ENCODE results near the gene FLVCR1.
A peak's percentile ranks its signal among the peaks of the same experiment; 100 is the strongest.
"Not testable (repeated sequence)": the region's sequence is repeated elsewhere in the genome, so short reads cannot be mapped to it uniquely, and the experiment has no call there.

The FLVCR1 gene

DNA sequence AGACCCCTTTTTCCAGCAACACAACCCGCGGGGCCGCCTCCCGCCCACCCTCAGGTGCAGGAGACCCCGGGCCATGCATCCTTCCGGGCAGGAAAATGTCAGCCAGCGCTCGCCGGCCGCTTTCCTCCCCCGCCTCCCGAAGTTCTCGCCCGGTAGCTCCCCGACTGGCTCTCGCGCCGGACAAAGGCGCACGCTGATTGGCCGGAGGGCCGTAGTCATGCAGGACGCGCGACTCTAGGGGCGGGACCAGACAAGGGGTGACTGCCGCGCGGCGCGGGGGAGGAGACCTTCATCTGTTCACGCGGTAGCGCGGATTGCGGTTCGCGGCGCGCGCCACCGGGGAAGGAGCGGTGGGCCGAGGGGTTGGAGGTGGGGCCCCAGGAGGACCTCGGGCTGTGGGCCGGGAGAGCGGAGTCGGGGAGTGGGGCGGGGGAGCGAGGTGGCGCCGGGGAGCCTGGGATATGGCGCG lies at the start of gene FLVCR1:
Gene FLVCR1, plus strand, starts transcription at position 284 of the 469 bp plus-strand sequence. Its CDS starts 178 bp downstream, at position 462.
- peak; percentile 70 to 89 for DNase-seq (ENCODE audit: low read depth in 2 of 2, low spot score in 1 of 2)

DNA sequence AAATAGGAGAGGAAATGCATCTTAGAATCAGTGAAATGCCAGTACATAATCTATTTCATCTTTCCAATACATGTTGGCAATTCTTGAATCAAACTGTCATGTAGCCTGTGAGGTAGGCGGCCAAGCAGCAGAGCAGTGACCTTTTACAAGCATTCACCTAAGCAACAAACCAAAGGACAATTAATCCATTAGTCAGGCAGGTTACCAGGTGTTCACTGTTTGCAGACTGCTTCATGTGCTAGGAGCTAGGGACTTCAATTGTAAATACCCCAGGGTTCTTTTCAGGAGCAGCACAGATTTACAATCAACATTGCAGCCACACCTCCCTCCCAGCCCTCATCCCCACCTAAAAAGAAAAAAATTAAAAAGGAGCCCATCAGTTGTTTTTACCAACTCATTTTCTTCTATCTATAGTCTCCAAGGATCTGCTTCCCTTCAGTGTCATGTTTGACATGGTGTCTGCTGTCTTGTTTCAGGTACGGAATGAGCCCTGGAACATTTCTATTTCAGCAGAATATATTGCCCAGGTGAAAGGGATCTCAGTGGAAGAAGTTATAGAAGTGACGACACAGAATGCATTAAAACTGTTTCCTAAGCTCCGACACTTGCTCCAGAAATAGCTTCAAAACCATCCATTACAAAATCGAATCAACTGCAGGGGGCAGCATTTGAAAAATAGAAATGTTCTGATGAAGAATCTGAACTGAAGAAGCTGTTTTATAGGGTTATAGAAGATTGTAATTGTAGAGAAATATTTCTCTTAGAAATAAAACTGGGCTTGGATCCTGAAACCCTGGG lies 43.3 kb upstream of the FLVCR1 start:
- DNase-seq (ENCODE audit: low read depth in 2 of 2, low spot score in 1 of 2), result no peak

DNA sequence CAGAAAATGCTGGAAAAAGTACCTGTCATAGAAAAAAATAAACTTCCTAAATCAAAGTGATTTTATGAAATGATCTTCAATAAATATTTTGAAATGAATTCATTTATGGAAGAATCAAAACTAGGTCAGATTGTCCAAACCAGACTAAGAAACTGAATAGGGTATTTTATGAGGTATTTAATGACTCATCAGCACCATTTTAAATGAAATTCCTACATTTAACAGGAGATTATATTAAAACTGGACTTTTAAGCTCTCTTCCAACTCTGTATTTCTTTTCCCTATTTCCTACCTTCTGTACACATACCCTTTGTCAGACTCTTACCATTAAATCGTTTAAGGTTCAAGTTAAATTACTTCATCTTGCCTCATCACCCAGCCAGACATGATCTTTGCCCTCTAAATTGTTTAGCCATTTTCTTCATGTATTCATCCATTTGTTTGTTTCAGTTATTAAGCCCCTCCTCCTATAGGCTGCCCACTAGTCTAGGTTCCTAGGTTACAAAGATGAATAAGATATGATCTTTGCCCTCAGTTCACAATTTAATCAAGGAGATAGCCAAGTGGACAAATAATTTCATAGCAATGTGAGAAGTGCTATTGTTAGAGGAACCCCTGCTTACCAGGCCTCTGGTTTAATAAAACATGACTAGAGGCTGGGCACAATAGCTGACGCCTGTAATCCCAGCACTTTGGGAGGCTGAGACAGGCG lies 41.4 kb upstream of the FLVCR1 start:
- no peak for DNase-seq (ENCODE audit: low read depth in 2 of 2, low spot score in 1 of 2)

DNA sequence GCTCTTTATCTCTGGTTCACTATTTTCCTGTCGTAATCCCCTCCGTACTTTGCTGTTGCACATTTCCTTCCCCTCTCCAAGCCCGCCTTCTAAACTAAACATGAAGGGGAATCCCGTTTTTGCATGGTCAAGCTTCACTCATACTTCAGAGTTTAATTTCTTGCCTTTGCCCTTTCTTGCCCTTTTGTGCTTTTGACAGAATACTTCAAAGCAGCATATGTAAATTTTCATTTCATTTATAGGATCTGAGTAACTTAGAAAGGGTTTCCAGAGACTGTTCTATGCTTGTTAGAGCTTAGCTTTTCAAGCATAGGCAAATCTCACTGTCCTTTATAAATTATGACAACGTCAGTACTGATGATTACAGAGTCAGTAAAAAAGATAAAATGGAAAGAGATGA lies 38.3 kb upstream of the FLVCR1 start:
- DNase-seq (ENCODE audit: low read depth in 2 of 2, low spot score in 1 of 2), result no peak

DNA sequence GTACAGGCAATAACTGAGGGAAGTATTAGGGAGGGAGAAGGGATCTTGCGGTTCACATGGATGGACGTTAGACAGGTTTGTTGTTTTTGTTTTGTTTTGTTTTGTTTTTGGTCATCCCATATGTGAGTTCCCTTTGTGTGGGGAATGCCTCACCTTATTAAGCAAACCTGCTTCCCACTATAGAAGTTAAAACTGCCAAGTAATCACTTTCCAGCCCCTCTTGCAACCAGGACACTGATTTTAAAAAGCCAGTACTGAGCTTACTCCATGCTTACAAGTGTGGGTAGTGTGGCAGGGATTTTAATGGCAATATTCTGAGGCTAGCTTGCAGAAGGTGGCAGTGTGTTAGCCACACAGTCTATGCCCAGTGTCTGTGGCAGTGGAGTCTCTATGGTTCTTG lies 37.1 kb upstream of the FLVCR1 start:
- DNase-seq (ENCODE audit: low read depth in 2 of 2, low spot score in 1 of 2), result no peak

DNA sequence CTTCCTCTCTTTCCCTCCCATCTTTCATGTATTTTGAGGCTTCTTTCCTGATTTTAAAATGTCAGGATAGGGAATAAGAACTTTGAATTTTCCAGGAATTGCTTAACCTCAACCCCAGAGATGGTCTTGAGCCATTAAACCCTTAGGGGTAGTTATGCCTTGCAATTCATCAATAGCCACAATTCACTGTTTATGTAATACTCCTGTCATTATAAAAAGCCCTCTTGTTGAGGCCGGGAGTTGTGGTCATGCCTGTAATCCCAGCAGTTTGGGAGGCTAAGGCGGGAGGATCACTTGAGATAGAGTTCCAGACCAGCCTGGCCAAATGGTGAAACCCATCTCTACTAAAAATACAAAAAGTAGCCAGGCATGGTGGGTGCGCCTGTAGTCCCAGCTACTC lies 35.1 kb upstream of the FLVCR1 start:
- no peak for DNase-seq (ENCODE audit: low read depth in 2 of 2, low spot score in 1 of 2)

DNA sequence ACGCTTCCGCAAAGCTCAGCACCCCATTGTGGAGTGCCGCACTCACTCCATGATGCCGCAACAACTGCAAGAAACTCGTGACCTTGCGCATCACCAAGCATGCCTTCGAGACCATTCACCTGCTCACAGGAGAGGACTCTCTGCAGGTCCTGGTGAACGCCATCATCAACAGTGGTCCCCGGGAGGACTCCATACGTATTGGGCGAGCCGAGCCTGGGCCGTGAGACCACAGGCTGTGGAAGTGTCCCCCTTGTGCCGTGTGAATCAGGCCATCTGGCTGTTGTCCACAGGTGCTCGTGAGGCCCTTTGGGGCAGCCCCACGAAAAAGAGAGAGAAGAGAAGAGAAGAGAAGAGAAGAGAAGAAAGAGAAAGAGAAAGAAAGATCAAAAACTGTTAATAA lies 33.9 kb upstream of the FLVCR1 start:
- no peak for DNase-seq (ENCODE audit: low read depth in 2 of 2, low spot score in 1 of 2)

DNA sequence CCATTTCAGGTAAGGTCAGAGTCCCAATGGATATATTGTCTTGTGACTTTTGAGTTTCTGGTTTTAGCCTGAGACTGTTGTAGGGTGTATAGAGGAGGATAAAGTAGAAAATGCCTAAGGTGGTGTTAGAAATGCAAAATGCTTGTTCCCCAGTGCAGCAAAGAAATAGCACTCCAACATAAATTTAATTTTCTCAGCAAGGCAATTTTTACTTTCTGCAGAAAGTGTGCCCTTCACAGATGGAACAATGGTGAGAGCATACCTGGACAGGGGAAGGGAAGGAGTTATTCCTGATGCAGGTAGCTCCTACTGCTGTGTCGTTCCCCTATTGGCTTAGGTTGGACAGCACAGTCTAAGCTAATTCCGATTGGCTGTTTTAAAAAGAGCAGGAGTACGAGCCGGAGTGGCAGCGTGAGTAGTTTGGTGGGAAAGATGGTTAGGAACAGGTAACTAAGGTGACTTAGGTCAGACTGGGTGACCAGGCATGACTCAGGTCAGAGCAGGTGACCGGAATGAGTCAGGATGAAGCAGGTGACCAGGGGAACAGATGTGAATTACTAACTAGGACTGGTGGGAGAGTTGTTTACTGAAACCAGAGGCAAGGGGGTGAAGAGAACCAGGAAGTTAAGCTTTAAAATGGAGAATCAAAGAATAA lies 32.1 kb upstream of the FLVCR1 start:
- no peak for DNase-seq (ENCODE audit: low read depth in 2 of 2, low spot score in 1 of 2)

DNA sequence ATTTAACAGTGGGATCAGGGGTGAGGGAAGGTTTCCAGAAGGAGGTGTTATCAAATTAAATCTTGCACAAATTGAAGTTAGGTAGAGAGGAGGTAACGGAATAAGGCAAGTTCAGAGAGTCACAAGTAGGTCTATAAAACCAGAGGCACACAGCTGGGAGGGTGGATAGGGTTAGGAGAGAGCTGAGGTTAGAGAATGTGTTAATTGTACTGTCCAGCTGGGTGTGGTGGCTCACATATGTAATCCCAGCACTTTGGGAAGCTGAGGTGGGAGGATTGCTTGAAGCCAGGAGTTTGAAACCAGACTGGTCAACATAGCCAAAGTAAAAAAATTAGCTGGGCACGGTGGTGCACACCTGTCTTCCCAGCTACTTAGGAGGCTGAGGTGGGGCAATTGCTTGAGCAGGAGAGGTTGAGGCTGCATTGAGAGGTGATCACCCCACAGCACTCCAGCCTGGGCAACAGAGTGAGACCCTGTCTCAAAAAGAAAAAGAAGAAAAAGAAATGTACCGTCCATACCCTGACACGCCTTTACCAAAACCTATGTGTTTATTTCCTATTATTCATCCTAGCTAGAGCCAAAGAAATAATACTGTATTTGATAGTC lies 30.8 kb upstream of the FLVCR1 start:
- no peak for DNase-seq (ENCODE audit: low read depth in 2 of 2, low spot score in 1 of 2)

DNA sequence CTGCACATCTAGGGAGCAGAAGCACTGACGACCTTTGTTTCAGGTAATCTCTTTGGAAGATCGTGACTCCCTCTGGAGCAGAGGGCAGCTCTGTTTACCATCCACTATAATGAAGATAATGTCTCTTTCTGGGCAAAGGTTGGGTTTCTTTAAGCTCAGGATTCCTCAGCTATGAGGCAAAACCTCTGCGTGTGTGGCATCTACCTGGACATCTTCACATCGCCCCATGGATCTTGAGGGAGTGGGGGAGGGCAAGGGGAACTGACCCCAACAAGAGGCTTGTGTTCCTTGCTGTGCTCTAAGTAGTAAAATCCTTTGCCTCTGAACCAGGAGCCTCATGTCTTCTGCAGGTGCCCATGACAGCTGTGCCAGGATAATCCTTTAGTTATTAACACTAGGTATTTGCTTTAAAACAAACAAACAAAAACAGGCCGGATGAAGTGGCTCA lies 30.2 kb upstream of the FLVCR1 start:
- no peak for DNase-seq (ENCODE audit: low read depth in 2 of 2, low spot score in 1 of 2)

DNA sequence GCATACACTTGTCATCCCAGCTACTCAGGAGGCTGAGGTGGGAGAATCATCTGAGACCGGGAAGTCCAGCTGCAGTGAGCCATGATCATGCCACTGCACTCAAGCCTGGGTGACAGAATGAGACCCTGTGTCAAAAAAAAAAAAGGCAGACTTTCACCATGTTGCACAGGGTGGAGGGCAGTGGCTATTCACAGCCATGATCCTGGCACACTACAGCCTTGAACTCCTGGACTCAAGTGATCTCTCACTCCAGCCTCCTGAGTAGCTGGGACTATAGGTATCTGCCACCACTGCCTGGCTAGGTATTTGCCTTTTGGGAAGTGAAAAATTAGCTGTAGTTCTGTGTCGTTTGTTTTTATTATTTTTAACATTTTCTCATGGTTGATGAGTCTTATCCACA lies 29.7 kb upstream of the FLVCR1 start:
- no peak for DNase-seq (ENCODE audit: low read depth in 2 of 2, low spot score in 1 of 2)

DNA sequence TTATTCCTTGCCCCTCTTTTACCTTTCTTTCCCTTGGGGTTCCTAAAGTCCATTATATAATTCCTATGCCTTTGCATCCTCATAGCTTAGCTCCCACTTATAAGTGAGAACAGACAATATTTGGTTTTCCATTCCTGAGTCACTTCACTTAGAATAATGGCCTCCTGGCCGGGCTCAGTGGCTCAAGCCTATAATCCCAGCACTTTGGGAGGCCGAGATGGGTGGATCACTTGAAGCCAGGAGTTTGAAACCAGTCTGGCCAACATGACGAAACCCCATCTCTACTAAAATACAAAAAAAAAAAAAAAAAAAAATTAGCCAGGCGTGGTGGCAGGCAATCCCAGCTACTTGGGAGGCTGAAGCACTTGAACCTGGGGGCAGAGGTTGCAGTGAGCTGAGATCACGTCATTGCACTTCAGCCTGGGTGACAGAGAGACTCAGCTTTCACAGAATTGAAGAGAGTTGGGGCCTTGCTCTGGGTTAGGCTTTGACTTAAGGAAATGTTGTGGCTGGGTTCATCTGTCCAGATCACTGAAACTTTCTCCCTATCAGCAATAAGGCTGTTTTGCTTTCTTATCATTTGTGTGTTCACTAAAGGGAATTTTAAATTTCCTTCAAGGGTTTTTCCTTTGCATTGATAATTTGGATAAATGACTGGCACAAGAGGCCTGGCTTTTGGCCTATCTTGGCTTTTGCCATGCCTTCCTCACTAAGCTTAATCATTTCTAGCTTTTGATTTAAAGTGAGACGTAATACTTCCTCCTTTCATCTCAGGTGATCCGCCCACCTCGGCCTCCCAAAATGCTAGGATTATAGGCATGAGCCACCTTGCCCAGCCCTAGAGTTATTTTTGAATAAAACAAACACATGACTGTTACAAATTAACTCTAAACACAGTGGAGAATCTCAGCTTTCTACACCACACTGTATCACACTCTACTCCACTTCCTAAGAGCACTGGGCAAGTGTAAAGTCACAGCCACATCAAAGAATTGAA lies 24.6 kb upstream of the FLVCR1 start:
- DNase-seq (ENCODE audit: low read depth in 2 of 2, low spot score in 1 of 2), result not testable (repeated sequence)

DNA sequence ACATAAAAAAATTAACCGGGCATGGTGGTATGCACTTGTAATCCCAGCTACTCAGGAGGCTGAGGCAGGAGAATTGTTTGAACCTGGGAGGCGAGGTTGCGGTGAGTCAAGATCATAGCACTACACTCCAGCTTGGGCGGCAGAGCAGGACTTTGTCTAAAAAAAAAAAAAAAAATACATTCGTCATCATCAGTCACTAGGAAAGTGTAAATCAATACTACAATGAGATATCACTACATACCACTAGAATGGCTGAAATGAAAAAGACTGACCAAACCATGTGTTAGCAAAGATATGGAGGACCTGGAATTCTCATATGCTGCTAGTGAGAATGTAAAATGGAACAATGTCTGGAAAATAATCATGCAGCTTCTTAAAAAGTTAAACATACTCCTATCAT lies 19.9 kb upstream of the FLVCR1 start:
- no peak for DNase-seq (ENCODE audit: low read depth in 2 of 2, low spot score in 1 of 2)

DNA sequence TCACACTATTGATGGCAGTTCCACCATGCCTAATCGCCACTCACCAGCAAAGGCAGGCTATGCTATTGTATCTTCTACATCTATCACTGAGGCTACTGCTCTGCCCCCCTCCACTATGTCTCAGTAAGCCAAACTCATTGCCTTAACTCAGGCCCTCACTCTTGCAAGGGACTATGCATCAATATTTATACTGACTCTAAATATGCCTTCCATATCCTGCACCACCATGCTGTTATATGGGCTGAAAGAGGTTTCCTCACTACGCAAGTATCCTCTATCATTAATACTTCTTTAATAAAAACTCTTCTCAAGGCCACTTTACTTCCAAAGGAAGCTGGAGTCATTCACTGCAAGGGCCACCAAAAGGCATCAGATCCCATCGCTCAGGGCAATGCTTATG lies 13.6 kb upstream of the FLVCR1 start:
- not testable (repeated sequence) for DNase-seq (ENCODE audit: low read depth in 2 of 2, low spot score in 1 of 2)

DNA sequence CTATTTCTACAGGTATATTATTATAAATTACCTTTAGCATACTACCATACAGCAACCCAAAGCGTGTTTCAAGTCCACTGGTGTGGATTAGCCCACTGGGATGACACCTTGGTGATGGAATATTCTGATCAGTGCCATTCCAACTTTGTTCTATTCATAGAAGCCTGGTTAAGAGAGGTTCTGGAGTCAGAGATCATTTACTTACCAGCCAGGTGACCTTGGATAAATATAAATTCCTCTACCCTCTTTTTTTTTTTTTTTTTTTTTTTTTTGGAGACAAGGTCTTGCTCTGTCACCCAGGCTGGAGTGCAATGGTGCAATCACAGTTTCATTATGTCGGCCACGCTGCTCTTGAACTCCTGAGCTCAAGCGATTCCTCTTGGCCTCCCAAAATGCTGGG lies 10.5 kb upstream of the FLVCR1 start, which contains the start of gene SPATA45:
Gene SPATA45, minus strand, starts transcription at position 101 of the 400 bp plus-strand sequence. CDS start 11,500 bp downstream, outside the sequence.
- DNase-seq (ENCODE audit: low read depth in 2 of 2, low spot score in 1 of 2), result no peak

DNA sequence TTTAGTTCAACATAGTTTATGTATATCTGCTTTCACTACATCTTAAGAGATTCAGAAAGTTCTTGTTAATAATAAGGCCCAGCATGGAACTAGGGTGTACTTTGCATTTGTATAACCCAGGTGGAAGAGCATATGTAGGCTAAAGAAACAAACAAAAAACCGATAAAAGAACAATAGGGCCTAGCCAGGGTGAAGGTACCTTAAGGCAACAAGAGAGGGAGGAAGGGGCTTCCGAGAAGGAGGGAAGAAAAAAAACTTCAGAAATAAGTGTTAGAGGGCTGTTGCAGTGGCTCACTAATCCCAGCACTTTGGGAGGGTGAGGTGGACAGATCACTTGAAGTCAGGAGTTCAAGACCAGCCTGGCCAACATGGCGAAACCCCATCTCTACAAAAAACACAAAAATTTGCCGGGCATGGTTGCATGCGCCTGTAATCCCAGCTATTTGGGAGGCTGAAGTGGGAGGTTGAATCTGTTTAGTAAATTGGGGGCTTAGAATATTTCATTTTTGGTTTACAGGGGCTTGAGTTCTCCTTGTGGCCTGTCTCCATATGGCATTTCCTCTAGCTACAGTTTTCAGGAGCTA lies 5.9 kb upstream of the FLVCR1 start:
- DNase-seq (ENCODE audit: low read depth in 2 of 2, low spot score in 1 of 2), result no peak

DNA sequence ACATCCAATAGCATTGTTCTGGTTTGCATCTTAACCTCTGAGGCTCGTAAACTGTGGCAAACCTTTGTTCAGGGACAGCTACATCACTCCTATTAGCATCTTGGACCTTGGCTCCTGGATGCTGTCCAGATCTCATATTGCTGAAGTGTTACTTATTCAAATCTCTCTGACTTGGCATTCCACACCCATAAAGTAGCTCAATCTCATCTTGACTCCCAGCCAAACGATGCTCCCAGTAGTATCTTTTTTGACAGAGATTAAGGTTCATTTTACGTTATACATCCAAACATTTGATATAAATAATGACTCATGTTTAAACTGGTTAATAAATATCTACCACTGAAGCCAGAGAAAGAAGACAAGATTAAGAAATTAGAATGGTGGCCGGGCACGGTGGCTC lies 4.4 kb upstream of the FLVCR1 start:
- DNase-seq (ENCODE audit: low read depth in 2 of 2, low spot score in 1 of 2), result no peak

DNA sequence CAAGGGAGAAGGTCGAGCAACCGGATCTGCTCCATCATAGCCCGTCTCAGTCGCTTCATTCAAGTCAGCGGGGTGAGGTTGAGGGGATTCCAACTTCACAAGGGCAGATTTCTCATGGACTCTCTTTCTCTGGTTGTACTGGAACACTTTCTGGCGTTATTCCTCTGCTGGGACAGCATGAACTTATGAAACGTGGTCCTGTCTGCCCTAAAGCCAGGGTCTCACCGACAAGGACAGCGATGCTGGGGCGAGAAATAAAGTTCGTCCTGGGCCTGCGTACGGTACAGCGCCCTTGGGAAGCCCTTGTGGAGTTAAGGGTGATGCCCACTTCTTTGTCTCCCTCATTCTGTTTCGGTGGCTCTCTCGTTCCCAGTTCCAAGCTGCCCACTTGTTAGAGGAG lies 1.3 kb upstream of the FLVCR1 start:
- no peak for DNase-seq (ENCODE audit: low read depth in 2 of 2, low spot score in 1 of 2)

DNA sequence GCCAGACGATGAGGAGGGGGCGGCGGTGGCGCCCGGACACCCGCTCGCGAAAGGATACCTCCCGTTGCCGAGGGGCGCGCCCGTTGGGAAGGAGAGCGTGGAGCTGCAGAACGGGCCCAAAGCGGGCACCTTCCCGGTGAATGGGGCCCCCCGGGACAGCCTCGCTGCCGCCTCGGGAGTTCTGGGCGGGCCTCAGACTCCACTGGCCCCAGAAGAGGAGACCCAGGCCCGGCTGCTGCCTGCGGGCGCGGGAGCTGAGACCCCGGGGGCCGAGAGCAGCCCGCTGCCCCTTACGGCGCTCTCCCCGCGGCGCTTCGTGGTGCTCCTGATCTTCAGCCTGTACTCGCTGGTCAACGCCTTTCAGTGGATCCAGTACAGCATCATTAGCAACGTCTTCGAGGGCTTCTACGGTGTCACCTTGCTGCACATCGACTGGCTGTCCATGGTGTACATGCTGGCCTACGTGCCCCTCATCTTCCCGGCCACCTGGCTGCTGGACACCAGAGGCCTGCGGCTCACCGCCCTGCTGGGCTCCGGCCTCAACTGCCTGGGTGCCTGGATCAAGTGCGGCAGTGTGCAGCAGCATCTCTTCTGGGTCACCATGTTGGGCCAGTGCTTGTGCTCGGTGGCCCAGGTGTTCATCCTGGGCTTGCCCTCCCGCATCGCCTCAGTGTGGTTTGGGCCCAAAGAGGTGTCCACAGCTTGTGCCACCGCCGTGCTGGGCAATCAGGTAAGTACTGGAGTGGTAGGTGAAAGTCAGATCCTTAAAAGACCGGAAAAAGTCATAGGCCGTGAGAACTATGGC lies 588 bp downstream of the FLVCR1 start:
- no peak for DNase-seq (ENCODE audit: low read depth in 2 of 2, low spot score in 1 of 2)
